RWPE2 (cell line): ENCODE measurements around the gene DNAH14.
"Not testable (repeated sequence)": the region's sequence is repeated elsewhere in the genome, so short reads cannot be mapped to it uniquely, and the experiment has no call there.

Experiments
- ATAC-seq: fragments of 200-7000 bp; cut with Tn5 transposase; 3 replicates; pipeline ENCODE4 v1.9.1; 2021; ENCODE audit warnings: low read depth
- DNase-seq: peaks from one replicate; pipeline ENCODE4 v3.0.0-alpha.2; 2020; ENCODE audit warnings: low spot score
- H3K27ac ChIP-seq: fragments of 450-650 bp; 2 replicates; pipeline ENCODE4 v1.5.1; 2017; ENCODE audit warnings: mild to moderate bottlenecking; ENCODE audit not compliant: poor library complexity, severe bottlenecking
- H3K27me3 ChIP-seq: fragments of 250-450 bp; sonication (Bioruptor Pico); 2 replicates; pipeline ENCODE4 v1.5.1; 2021; ENCODE audit warnings: mild to moderate bottlenecking, moderate library complexity; ENCODE audit not compliant: insufficient read depth, poor library complexity, severe bottlenecking
- H3K36me3 ChIP-seq: fragments of 250-450 bp; sonication (Bioruptor Pico); 2 replicates; pipeline ENCODE4 v1.5.1; 2020; ENCODE audit warnings: low read depth, mild to moderate bottlenecking, moderate library complexity
- H3K4me1 ChIP-seq: fragments of 250-450 bp; sonication (Bioruptor Pico); 2 replicates; pipeline ENCODE4 v1.5.1; 2021; ENCODE audit warnings: mild to moderate bottlenecking, moderate library complexity; ENCODE audit not compliant: insufficient read depth, poor library complexity, severe bottlenecking
- H3K4me3 ChIP-seq: fragments of 250-450 bp; sonication (Bioruptor Pico); 2 replicates; pipeline ENCODE4 v1.5.1; 2021; ENCODE audit warnings: mild to moderate bottlenecking, moderate library complexity; ENCODE audit not compliant: severe bottlenecking
- H3K9me3 ChIP-seq: fragments of 250-450 bp; sonication (Bioruptor Pico); 2 replicates; pipeline ENCODE4 v1.5.1; 2021; ENCODE audit warnings: mild to moderate bottlenecking, moderate library complexity; ENCODE audit not compliant: severe bottlenecking
- TF ChIP-seq, protein P1 (sequence below): fragments of 450-650 bp; IDR thresholded peaks from one replicate; pipeline ENCODE4 v1.5.1; 2017; ENCODE audit warnings: mild to moderate bottlenecking, moderate library complexity; ENCODE audit not compliant: poor library complexity, severe bottlenecking

DNAH14 gene

DNA sequence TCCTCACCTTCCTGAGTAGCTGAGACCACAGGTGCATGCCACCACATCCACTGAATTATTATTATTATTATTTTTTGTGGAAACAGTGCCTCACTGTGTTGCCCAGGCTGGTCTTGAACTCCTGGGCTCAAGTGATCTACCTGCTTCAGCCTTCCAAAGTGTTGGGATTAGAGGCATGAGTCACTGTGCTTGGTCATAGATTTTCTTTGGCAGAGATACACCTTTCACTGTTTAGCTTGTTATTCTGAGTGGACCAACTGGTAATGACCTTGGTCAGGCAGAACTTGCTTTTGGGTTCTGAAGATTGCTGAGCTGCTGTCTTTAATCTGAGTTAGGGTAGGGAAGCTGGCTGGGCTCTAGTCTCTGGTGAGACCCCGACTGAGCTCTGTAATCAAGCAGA, 66.8 kb downstream of the DNAH14 start:
- TF ChIP-seq, protein P1, sequence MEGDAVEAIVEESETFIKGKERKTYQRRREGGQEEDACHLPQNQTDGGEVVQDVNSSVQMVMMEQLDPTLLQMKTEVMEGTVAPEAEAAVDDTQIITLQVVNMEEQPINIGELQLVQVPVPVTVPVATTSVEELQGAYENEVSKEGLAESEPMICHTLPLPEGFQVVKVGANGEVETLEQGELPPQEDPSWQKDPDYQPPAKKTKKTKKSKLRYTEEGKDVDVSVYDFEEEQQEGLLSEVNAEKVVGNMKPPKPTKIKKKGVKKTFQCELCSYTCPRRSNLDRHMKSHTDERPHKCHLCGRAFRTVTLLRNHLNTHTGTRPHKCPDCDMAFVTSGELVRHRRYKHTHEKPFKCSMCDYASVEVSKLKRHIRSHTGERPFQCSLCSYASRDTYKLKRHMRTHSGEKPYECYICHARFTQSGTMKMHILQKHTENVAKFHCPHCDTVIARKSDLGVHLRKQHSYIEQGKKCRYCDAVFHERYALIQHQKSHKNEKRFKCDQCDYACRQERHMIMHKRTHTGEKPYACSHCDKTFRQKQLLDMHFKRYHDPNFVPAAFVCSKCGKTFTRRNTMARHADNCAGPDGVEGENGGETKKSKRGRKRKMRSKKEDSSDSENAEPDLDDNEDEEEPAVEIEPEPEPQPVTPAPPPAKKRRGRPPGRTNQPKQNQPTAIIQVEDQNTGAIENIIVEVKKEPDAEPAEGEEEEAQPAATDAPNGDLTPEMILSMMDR: no peak
- Histone ChIP-seq H3K4me1 (no peaks in the 10 kb centered on the region), H3K27ac (no peak overlapping the region), H3K36me3 (no peaks in the 10 kb centered on the region), H3K27me3 (no peaks in the 10 kb centered on the region), H3K4me3 (no peak overlapping the region), H3K9me3 (no peaks in the 10 kb centered on the region)
- no peak for ATAC-seq
- no peak for DNase-seq

DNA sequence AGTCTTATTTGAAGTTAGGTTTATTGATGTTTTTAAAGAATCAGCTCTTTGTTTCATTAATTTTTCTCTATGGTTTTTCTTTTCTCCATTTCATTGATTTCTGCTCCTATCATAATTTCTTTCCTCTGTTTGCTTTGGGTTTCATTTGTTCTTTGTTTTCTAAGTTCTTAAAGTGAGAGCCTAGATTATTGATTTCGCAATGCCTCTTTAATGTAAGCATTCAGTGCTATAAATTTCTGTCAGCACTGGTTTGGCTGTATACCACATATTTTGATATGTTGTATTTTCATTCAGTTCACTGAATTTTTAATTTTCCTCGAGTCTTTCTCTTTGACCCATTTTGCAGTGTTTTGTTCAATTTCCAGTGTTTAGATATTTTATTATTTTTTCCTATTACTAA, 68.7 kb downstream of the DNAH14 start:
- H3K36me3 ChIP-seq: no peaks in the 10 kb centered on the region
- H3K9me3 ChIP-seq: no peaks in the 10 kb centered on the region
- H3K27me3 ChIP-seq: no peaks in the 10 kb centered on the region
- ATAC-seq: no peak
- H3K27ac ChIP-seq: no peak overlapping the region
- no peaks in the 10 kb centered on the region for H3K4me1 ChIP-seq
- DNase-seq: no peak
- no peak overlapping the region for H3K4me3 ChIP-seq
- TF ChIP-seq, protein P1: no peak

DNA sequence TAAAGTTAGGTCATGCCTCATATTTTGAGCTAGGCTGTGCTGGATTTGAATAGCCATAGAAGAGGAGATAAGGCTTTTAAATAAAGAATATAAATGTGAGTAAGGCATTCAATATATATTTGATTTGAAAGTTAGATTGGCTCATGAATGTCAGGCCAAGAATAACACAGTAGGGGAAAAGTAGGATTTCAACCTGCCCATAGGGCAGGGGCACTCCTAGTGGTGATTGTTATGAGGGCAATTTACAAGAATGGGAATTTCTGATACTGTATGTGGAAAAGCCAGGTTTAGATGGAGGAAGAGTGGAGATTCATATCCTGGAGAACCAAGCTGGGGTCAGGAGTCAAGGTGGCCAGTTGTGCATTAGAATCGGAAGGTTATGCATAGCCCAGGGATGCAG, 74.9 kb downstream of the DNAH14 start:
- no peak for DNase-seq

DNA sequence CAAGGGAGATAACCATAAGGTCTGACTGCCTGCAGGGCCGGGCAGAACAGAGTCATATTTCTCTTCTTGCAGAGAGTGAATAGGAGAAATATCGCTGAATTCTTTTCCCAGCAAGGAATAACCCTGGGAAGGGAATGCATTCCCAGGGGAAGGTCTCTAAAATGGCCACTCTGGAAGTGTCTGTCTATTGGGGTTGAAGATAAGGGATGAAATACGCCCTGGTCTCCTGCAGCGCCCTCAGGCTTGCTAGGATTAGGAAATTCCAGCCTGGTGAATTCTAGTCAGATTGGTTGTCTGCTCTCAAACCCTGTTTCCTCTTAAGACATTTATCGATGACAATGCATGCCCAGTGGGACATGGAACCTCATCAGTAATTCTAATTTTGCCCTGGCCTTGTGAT, 76.9 kb downstream of the DNAH14 start:
- not testable (repeated sequence) for H3K9me3 ChIP-seq, DNase-seq, H3K4me3 ChIP-seq, ATAC-seq, H3K4me1 ChIP-seq, H3K27me3 ChIP-seq, H3K27ac ChIP-seq, H3K36me3 ChIP-seq

More for the DNA sequence above, 74.9 kb downstream of the DNAH14 start:
- Histone ChIP-seq H3K27me3 (no peaks in the 10 kb centered on the region), H3K9me3 (no peaks in the 10 kb centered on the region), H3K36me3 (no peaks in the 10 kb centered on the region), H3K4me3 (no peak overlapping the region), H3K27ac (no peak overlapping the region), H3K4me1 (no peaks in the 10 kb centered on the region)
- TF ChIP-seq, protein P1: peak; percentile 6
- no peak for ATAC-seq

DNA sequence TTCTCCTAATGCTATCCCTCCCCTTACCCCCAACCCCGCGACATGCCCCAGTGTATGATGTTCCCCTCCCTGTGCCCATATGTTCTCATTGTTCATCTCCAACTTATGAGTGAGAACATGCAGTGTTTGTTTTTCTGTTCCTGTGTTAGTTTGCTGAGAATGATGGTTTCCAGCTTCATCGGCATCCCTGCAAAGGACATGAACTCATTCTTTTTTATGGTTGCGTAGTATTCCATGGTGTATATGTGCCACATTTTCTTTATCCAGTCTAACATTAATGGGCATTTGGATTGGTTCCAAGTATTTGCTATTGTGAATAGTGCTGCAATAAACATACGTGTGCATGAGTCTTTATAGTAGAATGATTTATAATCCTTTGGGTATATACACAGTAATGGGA, 78.6 kb downstream of the DNAH14 start:
- not testable (repeated sequence) for H3K9me3 ChIP-seq, H3K4me1 ChIP-seq, H3K4me3 ChIP-seq, H3K27me3 ChIP-seq, H3K27ac ChIP-seq, ATAC-seq, DNase-seq, H3K36me3 ChIP-seq

DNA sequence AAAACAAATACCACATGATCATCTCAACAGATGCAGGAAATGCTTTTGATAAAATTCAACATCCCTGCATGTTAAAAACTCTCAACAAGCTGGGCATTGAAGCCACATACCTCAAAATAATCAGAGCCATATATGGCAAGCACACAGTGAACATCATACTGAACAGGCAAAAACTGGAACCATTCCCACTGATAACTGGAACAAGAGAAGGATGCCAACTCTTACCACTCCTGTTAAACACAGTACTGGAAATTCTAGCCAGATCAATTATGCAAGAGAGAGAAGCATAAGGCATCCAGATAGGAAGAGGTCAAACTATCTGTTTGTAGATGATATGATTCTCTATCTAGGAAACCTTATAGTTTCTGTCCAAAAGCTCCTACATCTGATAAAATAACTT, 91.6 kb downstream of the DNAH14 start:
- TF ChIP-seq, protein P1: no peak
- H3K27ac ChIP-seq: no peak overlapping the region
- no peaks in the 10 kb centered on the region for H3K4me1 ChIP-seq
- no peaks in the 10 kb centered on the region for H3K36me3 ChIP-seq
- no peaks in the 10 kb centered on the region for H3K27me3 ChIP-seq
- no peaks in the 10 kb centered on the region for H3K9me3 ChIP-seq
- H3K4me3 ChIP-seq: no peak overlapping the region
- ATAC-seq (no peak), DNase-seq (no peak)
